Sigmoid colon (tissue), 7 donors: ENCODE measurements around the gene DUSP14. TPM values are rescaled to one million over a fixed set of nuclear protein-coding genes. Genes with fewer than 3 reads are reported as not detected.

ENCODE experiments used
- DNase-seq: peaks from one replicate; pipeline ENCODE4 v3.0.0-alpha.2; 2019
- H3K27ac ChIP-seq, 4 donors: fragments of 200-600 bp; sonication (generic); one replicate each; pipeline ENCODE4 v1.5.1; 2016 to 2019; ENCODE audit warnings: mild to moderate bottlenecking in 1 of 4
- H3K27me3 ChIP-seq, 3 donors: fragments of 200-600 bp; sonication (generic); one replicate each; pipeline ENCODE4 v1.5.1; 2019; ENCODE audit warnings: mild to moderate bottlenecking in 1 of 3
- H3K36me3 ChIP-seq, 4 donors: fragments of 200-600 bp; sonication (generic); one replicate each; pipeline ENCODE4 v1.5.1; 2016 to 2019
- H3K4me1 ChIP-seq, 4 donors: fragments of 200-600 bp; sonication (generic); one replicate each; pipeline ENCODE4 v1.5.1; 2017 to 2019
- H3K4me3 ChIP-seq, 4 donors: fragments of 200-600 bp; sonication (generic); one replicate each; pipeline ENCODE4 v1.5.1; 2017 to 2019; ENCODE audit warnings: mild to moderate bottlenecking in 2 of 4, moderate library complexity in 1 of 4
- H3K9me3 ChIP-seq, 4 donors: fragments of 200-600 bp in 3 of 4; sonication (generic) in 3 of 4; one replicate each; pipeline versions ENCODE4 v1.5.1 to v1.6.1; 2013 to 2019
- EP300 ChIP-seq, 4 donors: sonication (generic); formaldehyde crosslinking; IDR thresholded peaks; one replicate each; pipeline ENCODE4 v1.6.1; 2017; ENCODE audit warnings: antibody characterized with exemption in 4 of 4
- POLR2A ChIP-seq, 2 donors: fragments of 450-650 bp; IDR thresholded peaks; one replicate each; pipeline ENCODE4 v1.6.1; 2016; ENCODE audit warnings: antibody characterized with exemption in 2 of 2, mild to moderate bottlenecking in 2 of 2, moderate library complexity in 2 of 2
- POLR2AphosphoS5 ChIP-seq, 4 donors: sonication (generic); formaldehyde crosslinking; IDR thresholded peaks; one replicate each; pipeline ENCODE4 v1.6.1; 2017; ENCODE audit warnings: antibody characterized with exemption in 4 of 4
- WGBS, 2 donors: extraction: QIAGEN DNeasy Blood & Tissue Kit; methylation state at CpG; one replicate each; pipeline ENCODE4 v1.1.7; 2013; 5-methylcytosine and 5-hydroxymethylcytosine counted together
- intact Hi-C: fragments of 100-400 bp; cut with DNase I; formaldehyde crosslinking; loops from one replicate; pipeline ENCODE4 v1.15.1; 2023
- polyA plus RNA-seq, 3 donors: library from polyadenylated mRNA; stranded (reverse); fragments of 200-250 nt; gene quantifications; one replicate each; pipeline ENCODE4 v1.2.3, GENCODE V29; 2013
- total RNA-seq, 4 donors: library from RNA; depleted of rRNA; stranded (reverse); fragments of >200 nt; gene quantifications; one replicate each; pipeline ENCODE4 v1.1.0, GENCODE V29; 2016
- TF ChIP-seq, protein P1 (sequence below), 4 experiments: fragments of 450-650 bp in 3 of 4; fragments of 200-600 bp in 1 of 4; IDR thresholded peaks; one replicate each; pipeline ENCODE4 v1.5.1; 2016 to 2019; ENCODE audit warnings: antibody characterized with exemption in 4 of 4, mild to moderate bottlenecking in 3 of 4, moderate library complexity in 2 of 4
- donor health status: healthy with polysubstance abuse.
- donor health status: Bipolar disorder and iron deficiency.
- donor health status: healthy.

DUSP14 gene
- total and polyA plus RNA-seq, 7 donors = 1.2 to 25.2 (median 18.5) TPM

DNA sequence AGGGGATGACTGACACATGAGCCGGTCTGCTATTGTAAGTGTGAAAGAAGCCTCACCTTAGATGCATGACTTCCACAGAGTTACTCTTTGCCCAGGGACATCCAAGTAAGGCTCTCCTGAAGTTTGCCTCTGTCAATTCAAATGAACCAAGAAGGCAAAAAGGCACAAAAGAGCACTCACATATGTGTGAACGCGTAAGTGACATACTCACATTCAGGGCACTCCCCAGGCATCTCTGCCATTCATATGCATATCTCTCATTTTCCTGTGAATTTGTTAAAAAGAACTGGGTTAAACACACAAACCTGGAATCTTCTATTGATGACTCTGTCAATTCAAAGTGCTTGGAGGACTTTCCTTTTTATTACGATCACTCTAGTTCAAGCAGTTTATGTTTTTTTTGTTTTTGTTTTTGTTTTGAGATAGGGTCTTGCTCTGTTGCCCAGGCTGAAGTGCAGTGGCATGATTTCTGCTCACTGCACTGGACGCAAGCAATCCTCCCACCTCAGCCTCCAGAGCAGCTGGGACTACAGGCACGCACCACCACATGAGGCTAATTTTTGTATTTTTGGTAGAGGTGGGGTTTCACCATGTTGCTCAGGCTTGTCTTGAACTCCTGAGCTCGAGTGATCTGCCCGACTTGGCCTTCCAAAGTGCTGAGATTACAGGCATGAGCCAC lies 49.4 kb downstream of the DUSP14 start:
- intact Hi-C loops = no loop called here
- H3K27ac ChIP-seq = no peak overlapping the region
- TF ChIP-seq, protein P1, sequence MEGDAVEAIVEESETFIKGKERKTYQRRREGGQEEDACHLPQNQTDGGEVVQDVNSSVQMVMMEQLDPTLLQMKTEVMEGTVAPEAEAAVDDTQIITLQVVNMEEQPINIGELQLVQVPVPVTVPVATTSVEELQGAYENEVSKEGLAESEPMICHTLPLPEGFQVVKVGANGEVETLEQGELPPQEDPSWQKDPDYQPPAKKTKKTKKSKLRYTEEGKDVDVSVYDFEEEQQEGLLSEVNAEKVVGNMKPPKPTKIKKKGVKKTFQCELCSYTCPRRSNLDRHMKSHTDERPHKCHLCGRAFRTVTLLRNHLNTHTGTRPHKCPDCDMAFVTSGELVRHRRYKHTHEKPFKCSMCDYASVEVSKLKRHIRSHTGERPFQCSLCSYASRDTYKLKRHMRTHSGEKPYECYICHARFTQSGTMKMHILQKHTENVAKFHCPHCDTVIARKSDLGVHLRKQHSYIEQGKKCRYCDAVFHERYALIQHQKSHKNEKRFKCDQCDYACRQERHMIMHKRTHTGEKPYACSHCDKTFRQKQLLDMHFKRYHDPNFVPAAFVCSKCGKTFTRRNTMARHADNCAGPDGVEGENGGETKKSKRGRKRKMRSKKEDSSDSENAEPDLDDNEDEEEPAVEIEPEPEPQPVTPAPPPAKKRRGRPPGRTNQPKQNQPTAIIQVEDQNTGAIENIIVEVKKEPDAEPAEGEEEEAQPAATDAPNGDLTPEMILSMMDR (IDR thresholded peaks at IDR 0.05) = no peak
- TF ChIP-seq POLR2AphosphoS5 (IDR thresholded peaks at IDR 0.05) = no peak
- TF ChIP-seq EP300 (IDR thresholded peaks at IDR 0.05) = no peak
- no peak for TF ChIP-seq POLR2A (IDR thresholded peaks at IDR 0.05)
- no peak for DNase-seq
- peaks cover 44 to 85% (median 62%) of the 10 kb centered on the region in 4 donors for H3K36me3 ChIP-seq
- H3K9me3 ChIP-seq = no peaks in the 10 kb centered on the region
- no peak overlapping the region for H3K4me3 ChIP-seq
- 97% methylated on average over 8 of the region's 8 CpGs for WGBS, 2 donors
- no peaks in the 10 kb centered on the region for H3K4me1 ChIP-seq
- no peaks in the 10 kb centered on the region for H3K27me3 ChIP-seq

DNA sequence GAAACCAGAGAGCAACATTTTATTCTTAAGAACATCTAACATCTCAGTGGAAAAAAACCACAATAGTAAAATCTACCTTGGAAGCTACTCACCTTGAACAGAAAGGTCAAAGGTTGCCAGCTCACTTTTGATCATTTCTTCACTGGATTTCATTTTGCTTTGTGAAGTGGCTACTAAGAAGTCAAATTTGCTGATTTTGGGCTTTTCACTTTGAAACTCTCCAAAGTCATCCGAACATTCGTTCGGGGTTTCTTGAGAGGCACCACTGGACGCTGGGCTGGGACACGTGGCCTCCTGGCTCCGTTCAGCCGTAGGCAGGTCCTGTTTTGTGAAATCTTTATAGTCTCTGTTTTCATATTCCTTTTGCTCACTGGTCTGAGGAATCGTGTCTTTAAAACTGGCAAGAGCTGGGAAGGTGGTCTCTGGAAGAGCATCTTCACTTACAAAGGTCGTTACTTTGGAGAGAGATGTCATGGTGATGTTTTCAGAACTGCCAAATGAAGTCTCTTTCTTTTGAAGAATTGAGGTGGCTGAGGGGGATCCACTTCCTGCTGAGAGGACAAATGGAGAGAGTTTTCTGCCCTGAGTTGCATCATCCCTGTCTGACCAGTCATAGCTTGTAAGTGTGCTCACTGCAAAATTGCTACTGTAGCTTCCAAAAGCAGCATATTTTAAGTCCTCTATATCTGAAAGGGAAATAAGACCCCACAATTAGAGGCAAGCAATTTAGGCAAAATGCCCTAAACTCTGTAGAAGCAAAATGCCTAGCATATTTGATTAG lies 52.4 kb downstream of the DUSP14 start:
- H3K27me3 ChIP-seq = no peaks in the 10 kb centered on the region
- H3K9me3 ChIP-seq = no peaks in the 10 kb centered on the region
- WGBS, 2 donors = 85 to 96% methylated on average over 9 of the region's 9 CpGs
- DNase-seq = no peak
- intact Hi-C loops = no loop called here
- H3K27ac ChIP-seq = no peak overlapping the region
- H3K36me3 ChIP-seq = peaks cover 28 to 56% (median 43%) of the 10 kb centered on the region in 4 donors
- TF ChIP-seq POLR2A (IDR thresholded peaks at IDR 0.05) = no peak
- TF ChIP-seq, protein P1 (IDR thresholded peaks at IDR 0.05) = no peak
- no peak for TF ChIP-seq EP300 (IDR thresholded peaks at IDR 0.05)
- TF ChIP-seq POLR2AphosphoS5 (IDR thresholded peaks at IDR 0.05) = no peak
- peaks cover 0 to 18% (median 8%) of the 10 kb centered on the region in 4 donors for H3K4me1 ChIP-seq
- H3K4me3 ChIP-seq = no peak overlapping the region

DNA sequence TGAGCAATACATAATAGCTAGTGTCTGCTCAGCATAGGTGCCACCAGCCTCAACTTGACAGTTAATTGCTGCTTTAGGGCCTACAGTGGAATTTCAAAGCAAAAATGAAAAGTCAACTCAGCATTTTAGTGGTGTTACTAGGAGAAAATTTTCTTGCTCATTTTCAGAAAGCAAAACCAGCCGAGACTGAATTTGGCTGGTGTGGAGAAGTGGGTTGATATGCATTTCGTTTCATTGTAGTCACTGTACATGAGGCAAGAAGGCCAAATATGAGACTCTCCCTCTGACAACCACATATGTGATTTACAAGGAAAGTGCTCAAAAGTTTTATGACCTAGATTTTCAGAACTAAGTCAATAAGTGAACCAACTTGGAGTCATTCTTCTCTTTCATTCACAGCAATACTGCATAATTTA lies 54.0 kb downstream of the DUSP14 start:
- Histone ChIP-seq H3K4me1 (peaks cover 0 to 20% (median 10%) of the 10 kb centered on the region in 4 donors), H3K27me3 (no peaks in the 10 kb centered on the region), H3K9me3 (no peaks in the 10 kb centered on the region), H3K27ac (no peak overlapping the region), H3K36me3 (peaks cover 16 to 40% (median 28%) of the 10 kb centered on the region in 4 donors), H3K4me3 (no peak overlapping the region)
- TF ChIP-seq POLR2A (IDR thresholded peaks at IDR 0.05) (no peak), EP300 (IDR thresholded peaks at IDR 0.05) (no peak), POLR2AphosphoS5 (IDR thresholded peaks at IDR 0.05) (no peak)
- TF ChIP-seq, protein P1 (IDR thresholded peaks at IDR 0.05) = no peak
- intact Hi-C loops = no loop called here
- WGBS, 2 donors = 34 to 62% methylated on average over 2 of the region's 2 CpGs
- DNase-seq = no peak

DNA sequence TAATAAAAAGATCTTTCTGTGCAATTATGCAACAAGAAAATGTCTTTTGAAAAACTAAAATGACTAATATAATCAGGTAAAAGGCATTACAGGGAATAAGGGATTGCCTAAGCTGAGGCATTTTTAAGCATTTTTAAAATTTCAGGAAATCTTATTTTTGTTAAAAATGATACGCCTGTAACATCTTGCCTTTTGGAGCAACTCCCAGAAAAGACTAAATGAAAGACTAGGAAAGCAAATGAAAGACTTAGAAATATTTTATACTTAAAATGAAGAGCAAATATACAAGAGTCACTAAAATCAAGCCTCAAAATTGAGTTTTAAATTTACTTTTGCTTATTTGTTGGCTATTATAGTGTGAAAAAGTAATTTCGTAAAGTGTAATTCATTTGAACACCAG lies 55.8 kb downstream of the DUSP14 start:
- 69 to 89% methylated on average over 2 of the region's 2 CpGs for WGBS, 2 donors
- intact Hi-C loops = no loop called here
- Histone ChIP-seq H3K27me3 (no peaks in the 10 kb centered on the region), H3K4me3 (no peak overlapping the region), H3K9me3 (no peaks in the 10 kb centered on the region), H3K36me3 (peaks cover 3 to 22% (median 12%) of the 10 kb centered on the region in 4 donors), H3K27ac (no peak overlapping the region), H3K4me1 (peaks cover 0 to 20% (median 10%) of the 10 kb centered on the region in 4 donors)
- TF ChIP-seq EP300 (IDR thresholded peaks at IDR 0.05) = no peak
- no peak for TF ChIP-seq POLR2A (IDR thresholded peaks at IDR 0.05)
- no peak for TF ChIP-seq POLR2AphosphoS5 (IDR thresholded peaks at IDR 0.05)
- TF ChIP-seq, protein P1 (IDR thresholded peaks at IDR 0.05) = no peak
- DNase-seq = no peak
